ENCODE results near the gene ULK2.

ULK2 gene

DNA sequence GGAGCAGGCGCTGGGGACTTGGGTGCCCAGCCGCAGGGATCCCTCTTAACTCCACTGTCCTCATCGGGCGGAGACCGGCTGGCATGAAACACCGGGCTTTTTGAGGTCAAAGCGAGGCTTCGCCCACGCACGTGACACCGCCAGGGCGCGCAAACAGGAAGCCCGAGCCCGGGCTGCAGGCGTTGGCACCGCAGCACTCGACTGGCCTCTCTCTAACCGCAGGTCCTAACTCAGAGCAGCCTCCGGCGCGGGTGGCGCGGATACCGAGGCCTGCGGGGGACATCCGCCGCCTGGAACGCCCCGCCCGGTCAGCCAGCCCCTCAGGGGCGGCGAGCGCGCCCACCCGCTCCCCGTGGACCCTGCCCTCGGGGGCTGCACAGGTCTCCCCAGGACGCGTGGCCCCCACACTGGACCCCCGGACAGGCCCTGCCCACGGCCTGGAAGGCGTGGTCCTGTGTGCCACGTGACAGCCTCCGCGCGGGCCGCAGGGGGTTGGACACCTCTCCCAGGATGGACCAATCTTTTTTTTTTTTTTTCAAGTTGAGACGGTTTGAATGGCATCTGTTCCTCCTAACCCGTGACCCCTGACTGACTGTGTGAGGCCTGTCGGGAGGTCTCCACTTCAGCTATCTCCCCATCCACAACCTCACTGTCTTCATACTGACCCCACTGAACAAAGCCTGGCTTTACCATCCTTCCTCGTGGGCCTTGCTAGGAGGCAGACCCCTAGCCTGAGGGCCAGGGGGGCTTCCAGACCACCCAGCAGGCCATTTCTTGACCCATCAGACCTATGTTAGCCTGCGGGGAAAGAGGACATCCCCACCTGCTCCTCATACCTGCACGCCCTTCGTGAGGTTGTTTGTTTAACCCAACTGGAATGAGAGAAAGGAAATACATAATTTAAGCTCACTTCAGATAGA lies 143.0 kb downstream of the ULK2 start:
- FAIRE-seq: no peak

DNA sequence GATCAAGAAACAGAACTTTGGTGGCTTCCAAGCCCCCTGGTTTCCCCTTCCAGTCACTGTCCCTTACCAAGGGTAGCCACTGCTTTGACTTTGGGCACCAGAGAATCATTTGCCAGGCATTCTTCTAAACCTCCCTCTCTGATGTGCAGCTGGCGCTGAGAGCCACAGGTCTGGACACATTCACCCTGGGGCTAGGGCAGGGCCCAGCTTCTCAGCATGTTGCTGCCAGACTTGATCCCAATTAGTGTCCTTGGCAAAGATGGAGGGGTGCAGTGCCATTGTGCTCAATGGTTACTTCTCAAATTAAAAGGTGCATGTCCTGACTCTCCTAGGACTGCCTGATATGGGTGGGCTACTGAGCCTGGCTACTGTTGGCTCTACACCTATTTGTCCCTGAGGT lies 143.8 kb downstream of the ULK2 start:
- FAIRE-seq: no peak
